NCI-H510A treated with DMSO at 0.1 percent for 48 hours (cell line): Measurements from ENCODE around the gene KCNAB2.
"Not testable (repeated sequence)": the region's sequence is repeated elsewhere in the genome, so short reads cannot be mapped to it uniquely, and the experiment has no call there.

Experiments
- DNase-seq: peaks from one replicate; lab custom pipeline; 2025; lab: John Stamatoyannopoulos, UW

Gene KCNAB2

GRCh38 chr1:6056572-6056948, 10.9 kb downstream of the KCNAB2 start:
- no peak for DNase-seq

- DNase-seq, result no peak
These were observed 11.6 kb downstream of the KCNAB2 start for GRCh38 chr1:6057170-6057845.

DNA sequence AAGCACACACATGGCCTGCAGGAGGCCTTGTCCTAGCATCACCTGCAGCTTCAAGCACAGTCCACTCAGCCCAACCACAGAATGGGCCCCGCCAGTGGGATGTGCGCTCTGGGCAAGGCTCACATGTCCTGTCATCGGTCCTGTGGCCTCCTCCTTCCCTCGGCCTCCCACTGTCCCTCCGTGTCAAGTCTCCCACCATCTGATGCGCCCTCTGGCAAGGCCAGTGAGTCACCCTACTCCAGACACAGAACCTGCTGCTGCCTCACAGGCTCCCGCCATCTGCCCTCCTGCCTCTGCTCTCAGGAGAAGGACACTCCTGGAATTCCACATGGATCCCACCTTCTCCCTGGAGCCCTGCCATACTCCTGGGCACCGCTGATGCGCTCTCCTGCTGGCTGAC, 14.2 kb downstream of the KCNAB2 start:
- no peak for DNase-seq

- DNase-seq, result no peak
These were observed 17.0 kb downstream of the KCNAB2 start for GRCh38 chr1:6062670-6063069.

DNA sequence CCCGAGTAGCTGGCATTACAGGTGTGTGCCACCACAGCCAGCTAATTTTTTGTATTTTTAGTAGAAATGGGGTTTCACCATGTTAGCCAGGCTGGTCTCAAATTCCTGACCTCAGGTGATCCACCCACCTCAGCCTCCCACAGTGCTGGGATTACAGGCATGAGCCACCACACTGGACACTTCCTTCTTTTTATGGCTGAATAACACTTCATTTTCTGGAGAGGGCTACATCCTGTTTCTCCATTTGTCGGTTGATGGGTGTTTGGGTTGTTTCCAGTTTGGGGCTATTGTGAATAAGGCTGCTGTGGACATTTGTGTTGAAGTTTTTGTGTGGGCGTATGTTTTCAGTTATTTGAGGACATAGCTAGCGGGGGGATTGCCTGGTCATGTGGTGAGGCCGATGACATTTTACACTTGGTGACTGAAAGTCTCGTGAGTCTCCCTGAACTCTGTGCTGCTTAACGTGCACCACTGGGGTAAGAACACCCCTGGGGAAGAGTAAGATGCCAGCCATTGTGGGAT, 17.9 kb downstream of the KCNAB2 start:
- not testable (repeated sequence) for DNase-seq

- DNase-seq, result no peak
These were observed 19.6 kb downstream of the KCNAB2 start for GRCh38 chr1:6065093-6065858.

DNA sequence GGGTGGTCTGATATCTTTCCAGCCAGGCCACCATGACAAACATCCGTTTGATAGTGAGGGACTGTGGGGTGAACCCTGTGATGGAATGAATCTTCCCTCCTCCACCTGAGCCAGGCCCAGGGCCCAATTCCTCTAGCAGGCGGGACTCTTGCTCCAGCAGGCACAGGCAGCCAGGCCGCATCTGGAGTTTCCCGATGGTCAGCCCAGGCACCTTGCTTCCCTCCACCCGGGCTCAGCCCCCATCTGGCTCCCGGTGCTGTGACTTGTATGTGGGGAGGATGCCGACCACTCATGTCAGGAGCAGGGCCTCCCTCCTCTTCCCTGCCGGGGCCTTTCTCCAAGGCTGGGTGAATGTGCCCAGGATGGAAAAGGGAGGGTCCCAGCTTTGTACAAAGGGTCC, 21.0 kb downstream of the KCNAB2 start:
- DNase-seq, result no peak

DNA sequence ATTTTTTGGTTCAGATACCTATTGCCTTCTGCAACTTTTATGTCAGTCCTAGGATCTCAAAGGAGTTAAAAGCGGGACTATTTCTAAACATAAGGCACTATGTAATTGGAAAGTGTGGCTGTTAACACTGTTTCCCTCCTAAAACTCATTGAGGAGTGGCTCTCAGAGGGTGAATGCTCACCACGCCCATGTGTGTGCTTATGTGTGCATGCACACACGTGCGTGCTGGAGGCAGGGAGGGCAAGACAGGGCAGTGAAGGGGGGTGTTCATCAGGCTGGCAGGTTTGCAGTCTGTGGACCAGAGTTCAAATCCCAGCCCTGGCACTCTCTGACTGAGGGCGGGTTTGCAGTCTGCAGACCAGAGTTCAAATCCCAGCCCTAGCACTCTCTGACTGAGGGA, 22.4 kb downstream of the KCNAB2 start:
- no peak for DNase-seq

- DNase-seq, result no peak
These were observed 23.2 kb downstream of the KCNAB2 start for GRCh38 chr1:6068932-6069331.

DNA sequence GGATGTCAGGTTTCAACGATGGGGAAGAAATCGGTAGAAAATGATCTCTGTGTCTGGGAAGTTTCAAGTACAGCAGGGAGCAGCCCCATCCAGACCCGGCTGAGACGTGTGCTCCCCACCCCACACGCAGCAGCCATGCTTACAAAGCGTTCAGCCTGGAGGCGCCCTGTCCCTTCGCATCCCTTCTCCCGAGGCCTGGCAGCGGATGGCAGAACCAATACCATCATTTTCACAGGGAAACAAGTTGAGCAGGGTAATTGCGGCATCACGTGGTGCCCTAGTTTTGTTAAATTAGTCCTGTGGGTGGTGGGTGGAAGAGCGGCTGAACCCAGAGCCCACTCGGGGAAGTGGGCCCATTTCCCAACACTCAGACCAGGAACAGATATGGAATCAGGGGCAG, 23.9 kb downstream of the KCNAB2 start:
- DNase-seq, result no peak

- no peak for DNase-seq
These were observed 24.8 kb downstream of the KCNAB2 start for GRCh38 chr1:6070450-6070974.

- no peak for DNase-seq
These were observed 25.5 kb downstream of the KCNAB2 start for GRCh38 chr1:6071219-6071618.

DNA sequence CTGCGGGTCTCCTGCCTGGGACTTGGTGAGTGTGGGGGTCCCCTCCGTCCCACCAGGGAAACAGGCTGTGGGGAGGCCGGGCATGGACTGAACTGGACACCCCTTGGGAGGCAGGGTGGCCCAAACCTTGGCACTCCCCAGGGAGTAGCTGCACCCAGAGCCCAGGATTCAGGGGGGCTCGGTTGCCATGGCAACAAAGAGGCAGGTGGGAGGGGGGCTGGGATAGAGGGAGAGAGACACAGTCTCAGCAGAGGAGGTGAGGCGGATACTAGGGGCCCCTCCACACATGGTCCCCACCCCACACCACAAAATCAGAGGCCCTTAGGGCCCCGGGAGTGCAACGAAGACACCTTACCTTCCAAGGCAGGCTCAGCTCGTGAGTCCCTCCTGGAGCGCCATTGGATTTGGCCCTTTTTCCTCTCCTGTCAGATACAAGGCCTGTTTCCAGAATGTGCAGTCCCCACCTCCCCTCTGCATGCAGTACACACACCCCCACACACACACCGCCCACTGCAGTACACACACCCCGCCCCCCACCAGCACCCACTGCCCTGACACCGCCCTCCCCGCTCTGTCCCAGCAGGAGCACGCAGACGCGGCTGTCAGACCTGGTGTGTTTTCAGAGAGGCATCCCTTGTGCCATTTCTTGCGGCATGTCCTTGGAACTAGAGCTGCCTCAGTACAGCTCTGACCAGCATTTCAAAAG, 27.2 kb downstream of the KCNAB2 start:
- DNase-seq, result no peak

DNA sequence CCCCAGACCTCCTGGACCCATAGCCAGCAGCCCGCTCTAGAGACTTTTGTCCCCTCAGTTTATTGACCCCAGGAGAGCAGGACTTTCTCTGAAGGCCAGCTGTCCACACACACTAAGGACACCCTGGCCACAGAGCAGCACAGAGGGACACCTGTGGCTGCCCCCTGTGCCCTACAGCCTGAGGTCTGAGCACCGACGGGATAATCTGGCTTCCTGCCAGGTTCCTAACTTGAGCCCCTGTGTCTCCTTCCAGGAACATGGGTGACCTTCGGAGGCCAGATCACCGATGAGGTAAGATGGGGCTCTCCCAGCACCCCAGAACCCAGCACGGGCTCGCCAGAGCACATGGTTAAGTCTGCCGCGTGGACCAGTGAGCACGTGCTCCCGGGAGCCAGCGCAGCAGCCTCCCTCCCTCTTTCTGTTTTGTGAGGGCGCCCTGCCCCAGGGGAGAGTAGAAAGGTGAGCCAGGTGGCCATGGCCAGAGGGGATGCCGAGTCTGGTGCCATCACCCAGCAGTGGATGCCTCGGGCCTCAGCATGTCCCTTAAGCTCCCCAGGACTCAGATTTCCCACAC, 27.9 kb downstream of the KCNAB2 start:
- DNase-seq, result no peak

- DNase-seq, result no peak
These were observed 28.7 kb downstream of the KCNAB2 start for GRCh38 chr1:6074192-6074901.

DNA sequence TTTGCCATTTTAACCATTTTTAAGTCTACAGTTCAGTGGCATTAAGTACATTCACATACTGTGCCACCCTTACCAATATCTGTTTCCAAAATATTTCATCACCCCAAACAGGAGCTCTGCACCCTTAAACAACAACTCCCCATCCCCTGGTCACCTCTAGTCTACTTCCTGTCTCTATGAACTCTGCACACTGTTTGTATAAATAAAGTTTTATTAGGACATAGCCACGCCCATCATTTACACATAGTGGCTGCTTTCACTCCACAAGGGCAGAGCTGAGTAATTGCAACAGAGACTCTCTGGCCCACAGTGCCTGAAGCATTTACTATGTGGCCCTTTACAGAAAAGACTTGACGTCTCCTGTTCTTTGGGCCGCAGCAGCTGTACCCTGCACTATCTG, 30.1 kb downstream of the KCNAB2 start:
- no peak for DNase-seq

- not testable (repeated sequence) for DNase-seq
These were observed 31.4 kb downstream of the KCNAB2 start for GRCh38 chr1:6077061-6077460.

- no peak for DNase-seq
These were observed 31.8 kb downstream of the KCNAB2 start for GRCh38 chr1:6077506-6077905.

DNA sequence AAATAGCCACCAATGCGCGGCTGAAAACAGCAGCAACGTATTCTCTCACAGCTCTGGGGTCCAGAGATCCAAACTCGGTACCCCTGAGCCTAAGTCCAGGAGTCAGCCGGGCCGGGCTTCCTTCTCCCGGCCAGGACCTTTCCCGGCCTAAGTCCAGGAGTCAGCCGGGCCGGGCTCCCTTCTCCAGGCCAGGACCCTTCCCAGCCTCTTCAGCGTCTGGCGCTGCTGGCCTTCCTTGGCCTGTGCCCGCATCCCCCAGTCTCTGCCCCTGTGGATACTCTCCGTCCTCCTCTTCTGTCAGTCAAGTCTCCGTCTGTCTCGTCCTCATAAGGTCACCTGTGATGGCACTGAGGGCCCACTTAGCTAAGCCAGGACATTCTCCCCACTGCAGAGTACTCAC, 32.2 kb downstream of the KCNAB2 start:
- DNase-seq, result no peak

DNA sequence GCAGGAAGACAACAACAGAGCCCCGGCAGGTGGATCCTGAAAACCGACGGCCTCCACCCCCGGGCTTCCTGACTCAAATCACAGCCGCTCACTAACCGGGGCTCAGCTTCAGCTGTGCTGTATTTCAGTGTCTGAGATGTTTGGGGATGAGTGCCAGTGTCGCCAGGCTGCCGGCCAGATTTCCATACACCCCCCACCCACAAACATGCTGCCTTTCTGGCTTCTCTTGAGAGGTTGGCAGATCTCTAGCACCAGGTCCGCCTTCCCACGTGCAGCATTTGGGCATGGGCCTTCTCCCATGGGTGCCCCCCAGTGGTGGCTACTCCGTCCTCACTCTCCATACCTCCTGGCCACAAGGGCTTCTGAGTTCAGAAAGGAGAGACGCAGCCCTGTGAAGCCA, 34.8 kb downstream of the KCNAB2 start:
- no peak for DNase-seq

GRCh38 chr1:6081901-6082300, 36.2 kb downstream of the KCNAB2 start:
- no peak for DNase-seq
